Tibial artery (tissue), 4 donors: Measurements from ENCODE around the gene RPL27A.

Experiments used
- DNase-seq, 2 donors: peaks; one replicate each; pipeline ENCODE4 v3.0.0-alpha.2; 2019
- H3K27ac ChIP-seq, 2 donors: fragments of 200-600 bp; sonication (generic) in 1 of 2; 1 replicate in 1 of 2; 2 replicates in 1 of 2; pipeline ENCODE4 v1.5.1; 2018 to 2019; ENCODE audit warnings: mild to moderate bottlenecking in 1 of 2
- H3K27me3 ChIP-seq, 2 donors: fragments of 200-600 bp; sonication (generic) in 1 of 2; one replicate each; pipeline versions ENCODE4 v1.5.1 to v1.6.0; 2016 to 2019
- H3K36me3 ChIP-seq, 3 donors: fragments of 200-600 bp; sonication (generic) in 2 of 3; one replicate each; pipeline ENCODE4 v1.5.1; 2016 to 2019; ENCODE audit warnings: mild to moderate bottlenecking in 2 of 3
- H3K4me1 ChIP-seq, 4 donors: fragments of 200-600 bp; sonication (generic) in 2 of 4; 1 replicate in 3 of 4; 2 replicates in 1 of 4; pipeline ENCODE4 v1.5.1; 2016 to 2019
- H3K4me3 ChIP-seq, 2 donors: fragments of 200-600 bp; sonication (generic) in 1 of 2; 1 replicate in 1 of 2; 2 replicates in 1 of 2; pipeline ENCODE4 v1.5.1; 2018 to 2019; ENCODE audit warnings: mild to moderate bottlenecking in 2 of 2
- H3K9me3 ChIP-seq, 3 donors: fragments of 200-600 bp; sonication (generic) in 1 of 3; one replicate each; pipeline ENCODE4 v1.5.1; 2016 to 2019
- intact Hi-C: fragments of 100-400 bp; cut with DNase I; formaldehyde crosslinking; loops from one replicate; pipeline ENCODE4 v1.15.0; 2023; ENCODE audit warnings: low total_unique reads
- TF ChIP-seq, protein P1 (sequence below), 2 experiments: fragments of 200-600 bp in 1 of 2; fragments of 450-650 bp in 1 of 2; IDR thresholded peaks; one replicate each; pipeline ENCODE4 v1.5.1; 2017 to 2019; ENCODE audit warnings: antibody characterized with exemption in 2 of 2, mild to moderate bottlenecking in 1 of 2, moderate library complexity in 1 of 2

The RPL27A gene

DNA sequence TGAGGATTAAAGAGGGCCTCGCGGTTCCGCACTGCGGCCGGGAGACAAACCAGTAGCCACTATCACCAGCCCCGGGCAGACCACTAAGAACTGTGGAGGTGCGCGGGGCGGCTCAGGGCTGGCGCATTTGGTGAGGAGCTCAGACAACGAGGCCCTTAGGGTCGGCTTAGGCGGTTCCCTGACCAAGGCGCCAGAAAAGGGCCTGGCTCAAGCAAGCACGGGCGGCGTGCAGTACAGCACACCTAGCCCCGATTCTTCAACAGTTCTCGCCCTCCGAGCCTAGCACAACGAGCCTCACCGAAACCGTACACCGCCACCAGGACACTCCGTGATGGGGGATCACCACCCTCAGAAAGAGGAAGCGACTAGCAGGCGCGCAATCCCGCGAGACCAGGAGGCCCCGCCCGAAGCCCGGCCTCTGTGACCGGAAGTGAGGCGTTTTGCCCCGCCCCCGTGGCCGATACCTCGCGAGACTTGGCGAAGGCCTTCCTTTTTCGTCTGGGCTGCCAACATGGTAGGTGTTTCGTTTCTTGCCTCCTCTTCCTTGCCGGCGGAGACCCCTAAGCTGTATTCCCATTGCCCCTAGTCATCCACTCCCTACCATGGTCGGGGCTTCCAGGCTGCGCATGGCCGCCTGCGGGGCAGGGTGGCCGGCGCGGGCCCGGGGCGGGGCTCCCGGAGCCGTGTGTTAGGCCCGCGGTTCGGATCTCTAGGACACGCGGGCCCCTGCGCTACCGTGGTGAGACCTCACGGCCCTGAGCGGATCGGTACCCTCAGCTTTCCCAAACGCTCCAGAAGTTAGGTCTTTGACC lies at the start of gene RPL27A, which contains the start of gene TRIM66:
Gene RPL27A, plus strand, starts transcription at position 490 of the 812 bp plus-strand sequence. Its CDS starts 22 bp downstream, at position 512.
Gene TRIM66, minus strand, starts transcription at position 363 of the 812 bp plus-strand sequence. CDS start 10,391 bp downstream, outside the sequence.
- Histone ChIP-seq H3K27me3 (no peaks in the 10 kb centered on the region), H3K27ac (peak within 1 kb of the TSS; percentile 91 to 97), H3K9me3 (no peaks in the 10 kb centered on the region), H3K4me1 (peaks cover 4 to 28% (median 21%) of the 10 kb centered on the region in 4 donors), H3K36me3 (peaks cover 27 to 49% (median 46%) of the 10 kb centered on the region in 3 donors), H3K4me3 (peak within 1 kb of the TSS; percentile 86 to 91)
- intact Hi-C loops, result loop anchor here (5.0 to 10.0 kb wide), 2 partner anchors 130 to 282 kb away; partner anchors contain the start of gene TMEM9B
- DNase-seq, result peak; percentile 95 to 99
- TF ChIP-seq, protein P1, sequence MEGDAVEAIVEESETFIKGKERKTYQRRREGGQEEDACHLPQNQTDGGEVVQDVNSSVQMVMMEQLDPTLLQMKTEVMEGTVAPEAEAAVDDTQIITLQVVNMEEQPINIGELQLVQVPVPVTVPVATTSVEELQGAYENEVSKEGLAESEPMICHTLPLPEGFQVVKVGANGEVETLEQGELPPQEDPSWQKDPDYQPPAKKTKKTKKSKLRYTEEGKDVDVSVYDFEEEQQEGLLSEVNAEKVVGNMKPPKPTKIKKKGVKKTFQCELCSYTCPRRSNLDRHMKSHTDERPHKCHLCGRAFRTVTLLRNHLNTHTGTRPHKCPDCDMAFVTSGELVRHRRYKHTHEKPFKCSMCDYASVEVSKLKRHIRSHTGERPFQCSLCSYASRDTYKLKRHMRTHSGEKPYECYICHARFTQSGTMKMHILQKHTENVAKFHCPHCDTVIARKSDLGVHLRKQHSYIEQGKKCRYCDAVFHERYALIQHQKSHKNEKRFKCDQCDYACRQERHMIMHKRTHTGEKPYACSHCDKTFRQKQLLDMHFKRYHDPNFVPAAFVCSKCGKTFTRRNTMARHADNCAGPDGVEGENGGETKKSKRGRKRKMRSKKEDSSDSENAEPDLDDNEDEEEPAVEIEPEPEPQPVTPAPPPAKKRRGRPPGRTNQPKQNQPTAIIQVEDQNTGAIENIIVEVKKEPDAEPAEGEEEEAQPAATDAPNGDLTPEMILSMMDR (IDR thresholded peaks at IDR 0.05), result peak in 1 of 2 experiments; percentile 40

DNA sequence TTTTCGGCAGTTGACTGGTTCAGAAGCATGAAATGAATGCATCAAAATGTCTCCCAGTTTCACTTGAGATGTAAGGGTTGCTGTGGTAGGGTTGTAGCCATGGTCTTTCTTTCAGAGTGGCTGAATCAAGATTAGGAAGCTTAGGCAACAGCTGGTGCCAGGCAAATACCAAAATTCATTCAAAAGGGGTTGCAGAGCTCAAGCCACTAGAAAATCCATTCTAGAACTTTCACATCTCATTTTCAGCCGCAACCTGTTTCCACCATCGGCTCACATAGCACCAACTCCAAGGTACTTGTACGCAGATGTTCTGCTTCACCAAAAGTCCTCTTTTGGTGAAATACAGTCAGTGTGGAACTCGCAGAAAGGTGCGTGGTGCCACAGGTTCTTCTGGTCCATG lies 48.1 kb upstream of the RPL27A start:
- no peak for DNase-seq
- intact Hi-C loops, result no loop called here
- H3K4me3 ChIP-seq, result no peak overlapping the region
- H3K9me3 ChIP-seq, result peaks cover 0 to 4% (median 4%) of the 10 kb centered on the region in 3 donors
- TF ChIP-seq, protein P1 (IDR thresholded peaks at IDR 0.05), result no peak
- peaks cover 28 to 67% (median 30%) of the 10 kb centered on the region in 3 donors for H3K36me3 ChIP-seq
- H3K4me1 ChIP-seq, result no peaks in the 10 kb centered on the region
- H3K27me3 ChIP-seq, result no peaks in the 10 kb centered on the region
- H3K27ac ChIP-seq, result no peak overlapping the region

DNA sequence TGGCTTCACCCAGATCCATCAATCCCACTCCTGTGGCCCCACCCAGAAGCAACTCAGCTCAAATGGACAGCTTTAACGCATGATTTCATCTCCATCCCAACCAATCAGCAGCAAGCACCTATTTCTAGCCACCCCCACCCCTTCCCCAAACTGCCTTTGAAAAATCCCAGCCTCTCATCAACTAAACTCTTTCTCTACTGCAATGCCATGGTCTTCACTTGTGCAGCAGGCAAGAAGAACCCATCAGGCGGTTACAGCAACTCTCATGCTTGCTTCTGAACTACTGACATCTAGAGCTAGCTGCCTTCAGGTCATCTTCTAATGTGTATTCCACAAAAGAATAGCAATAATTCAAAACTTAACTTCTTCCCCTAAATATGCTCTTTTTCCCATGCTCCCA lies 46.5 kb upstream of the RPL27A start:
- Histone ChIP-seq H3K4me3 (no peak overlapping the region), H3K36me3 (peaks cover 39 to 83% (median 44%) of the 10 kb centered on the region in 3 donors), H3K27ac (no peak overlapping the region), H3K27me3 (no peaks in the 10 kb centered on the region), H3K4me1 (no peaks in the 10 kb centered on the region), H3K9me3 (peaks cover 0 to 4% (median 4%) of the 10 kb centered on the region in 3 donors)
- intact Hi-C loops, result no loop called here
- no peak for DNase-seq
- TF ChIP-seq, protein P1 (IDR thresholded peaks at IDR 0.05), result no peak

DNA sequence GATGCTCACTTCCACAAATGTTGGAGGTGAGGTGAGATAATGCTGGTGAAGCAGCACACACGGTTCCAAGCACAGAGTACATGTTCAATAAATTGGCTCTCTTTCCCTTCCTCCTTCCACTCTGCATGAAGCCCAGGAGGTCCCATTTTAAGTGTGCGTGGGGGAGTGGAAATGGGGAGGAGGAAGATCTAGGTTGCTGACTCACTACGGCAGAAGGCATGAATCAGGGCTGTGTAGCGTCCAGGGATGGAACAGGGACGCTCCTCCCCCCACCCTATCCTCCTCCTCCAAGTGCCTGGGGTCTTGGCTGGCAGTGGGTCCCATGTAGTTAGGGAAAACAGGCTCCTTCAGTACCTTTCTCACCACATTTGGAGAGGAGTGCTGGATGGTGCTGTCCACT lies 44.3 kb upstream of the RPL27A start:
- Histone ChIP-seq H3K36me3 (peaks cover 51 to 96% (median 51%) of the 10 kb centered on the region in 3 donors), H3K27ac (no peak overlapping the region), H3K4me3 (no peak overlapping the region), H3K9me3 (peaks cover 0 to 4% (median 4%) of the 10 kb centered on the region in 3 donors), H3K27me3 (no peaks in the 10 kb centered on the region), H3K4me1 (no peaks in the 10 kb centered on the region)
- intact Hi-C loops, result no loop called here
- no peak for DNase-seq
- TF ChIP-seq, protein P1 (IDR thresholded peaks at IDR 0.05), result no peak

DNA sequence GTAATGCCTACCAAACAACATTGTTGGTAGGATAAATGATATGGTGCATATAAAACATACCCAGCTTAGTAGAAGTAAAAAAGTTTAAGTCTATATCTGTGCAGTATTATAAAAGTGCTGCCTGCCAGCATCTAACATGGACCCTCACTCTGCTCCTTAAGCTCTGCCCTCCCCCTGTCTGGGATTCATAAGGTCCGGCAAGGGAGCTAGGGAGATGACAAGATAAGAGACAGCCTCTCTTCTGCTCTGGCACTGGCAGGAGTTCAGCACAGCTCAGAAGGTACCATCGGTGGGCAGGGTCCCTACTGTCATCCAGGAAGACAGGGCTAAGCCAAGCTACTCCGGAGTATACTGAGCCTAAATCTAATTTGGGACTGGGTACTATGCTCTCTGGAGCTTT lies 42.9 kb upstream of the RPL27A start:
- no peak for DNase-seq
- Histone ChIP-seq H3K27me3 (no peaks in the 10 kb centered on the region), H3K4me1 (no peaks in the 10 kb centered on the region), H3K9me3 (peaks cover 0 to 4% (median 4%) of the 10 kb centered on the region in 3 donors), H3K4me3 (no peak overlapping the region), H3K27ac (no peak overlapping the region), H3K36me3 (peaks cover 51 to 96% (median 53%) of the 10 kb centered on the region in 3 donors)
- intact Hi-C loops, result no loop called here
- TF ChIP-seq, protein P1 (IDR thresholded peaks at IDR 0.05), result no peak
